Hematopoietic multipotent progenitor cell treated with erythropoietin and hydrocortisone succinate and interleukin-3 and kit ligand, for 15 days (in vitro differentiated cells): ENCODE data around the gene PTDSS2.
"Not testable (repeated sequence)": the region's sequence is repeated elsewhere in the genome, so short reads cannot be mapped to it uniquely, and the experiment has no call there.

ENCODE experiments used
- DNase-seq: peaks from one replicate; pipeline ENCODE4 v3.0.0-alpha.2; 2015; ENCODE audit warnings: low spot score

Gene PTDSS2

DNA sequence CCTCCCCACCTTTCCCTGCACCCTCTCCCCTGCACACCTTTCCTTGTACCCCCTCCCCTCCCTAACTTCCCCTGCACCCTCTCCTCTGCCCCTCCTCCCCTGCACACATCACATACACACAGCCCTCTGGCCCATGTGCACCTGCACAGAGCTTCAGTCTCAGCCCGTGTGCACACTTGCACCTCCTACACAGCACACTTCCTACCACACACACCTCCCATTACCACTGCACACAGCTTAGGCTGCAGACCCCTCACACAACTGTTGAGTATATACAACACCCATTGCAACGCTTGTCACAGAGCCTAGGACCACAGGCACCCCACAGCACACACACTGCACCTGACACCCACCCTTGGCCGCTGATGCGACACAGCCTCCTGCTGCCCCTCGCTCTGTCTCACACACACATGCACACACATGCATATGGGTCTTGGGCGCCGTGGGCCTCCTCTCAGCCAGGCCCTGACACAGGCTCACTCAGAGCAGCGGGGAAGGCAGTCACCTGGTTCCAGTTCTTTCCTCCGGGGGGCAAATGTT lies 35.7 kb upstream of the PTDSS2 start:
- no peak for DNase-seq

- DNase-seq, result no peak
Observed at GRCh38 chr11:415640-416041, 34.4 kb upstream of the PTDSS2 start.

DNA sequence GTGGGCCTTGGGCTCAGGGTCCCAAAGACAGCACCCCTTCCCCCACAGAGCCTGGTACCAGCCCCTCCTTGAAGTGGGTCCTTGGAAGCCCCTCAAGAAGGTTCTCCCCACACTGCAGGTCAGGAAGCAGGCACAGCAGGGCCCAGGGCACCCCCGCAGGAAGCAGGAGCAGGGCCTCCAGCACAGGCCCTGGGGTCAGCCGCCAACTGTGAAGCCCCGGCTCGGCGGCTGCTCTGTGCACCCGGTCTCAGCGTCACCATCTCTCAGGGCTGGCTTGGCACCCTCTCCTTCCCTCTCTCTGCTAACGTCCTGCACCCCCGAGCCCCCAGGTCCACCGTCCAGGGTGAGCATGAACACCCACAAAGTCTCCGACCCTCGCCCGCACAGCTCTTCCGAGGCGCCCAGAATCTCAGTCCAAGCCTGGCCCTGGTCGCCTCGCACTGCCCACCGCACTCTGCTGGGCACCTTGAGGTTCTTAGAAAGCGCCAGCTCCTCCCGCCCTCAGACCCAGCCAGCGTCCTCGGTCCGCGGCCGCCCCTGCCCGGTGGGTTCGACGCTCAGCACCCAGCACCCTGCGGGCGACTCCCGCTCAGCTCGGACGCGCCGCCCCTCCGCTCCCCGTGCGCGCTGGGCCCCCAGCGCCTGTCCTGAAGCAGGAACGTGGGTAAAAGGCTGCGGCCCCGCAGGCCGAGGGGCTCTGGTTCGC lies 33.9 kb upstream of the PTDSS2 start:
- no peak for DNase-seq

GRCh38 chr11:416757-417621 lies 33.1 kb upstream of the PTDSS2 start:
- no peak for DNase-seq

DNA sequence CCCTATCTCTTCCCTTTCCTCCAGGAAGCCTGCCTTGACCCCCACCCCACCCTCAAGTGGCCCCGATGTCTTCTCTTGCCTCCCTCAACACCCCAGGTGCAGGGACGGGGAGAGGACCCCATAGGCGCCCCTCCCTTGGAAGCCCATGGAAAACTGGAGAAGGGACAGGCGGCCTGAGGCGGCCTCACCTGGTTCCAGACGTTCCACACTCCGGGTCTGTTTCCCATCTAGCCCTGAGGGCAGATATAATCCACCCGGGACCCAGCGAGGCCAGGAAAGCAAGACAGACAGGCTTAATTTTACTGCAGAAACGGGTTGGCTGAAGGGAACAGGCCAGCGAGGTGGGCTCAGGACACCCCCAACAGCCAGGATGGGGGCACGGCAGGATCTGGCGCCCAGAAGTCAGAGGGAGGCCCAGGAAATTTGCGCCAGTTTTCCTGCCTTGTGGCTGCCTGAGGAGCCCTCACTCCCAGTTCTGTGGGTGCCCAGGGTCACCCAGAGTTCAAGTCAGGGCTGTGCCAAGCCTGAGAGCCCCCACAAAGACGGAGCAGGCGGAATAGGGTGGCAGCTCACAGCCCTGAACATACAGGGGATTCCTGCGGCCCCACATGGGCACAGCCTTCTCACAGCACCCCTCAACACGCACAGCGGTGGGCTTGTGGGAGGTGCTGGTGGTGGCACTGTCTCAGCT lies 32.3 kb upstream of the PTDSS2 start:
- no peak for DNase-seq

GRCh38 chr11:418343-419247 lies 31.5 kb upstream of the PTDSS2 start:
- DNase-seq, result no peak

DNA sequence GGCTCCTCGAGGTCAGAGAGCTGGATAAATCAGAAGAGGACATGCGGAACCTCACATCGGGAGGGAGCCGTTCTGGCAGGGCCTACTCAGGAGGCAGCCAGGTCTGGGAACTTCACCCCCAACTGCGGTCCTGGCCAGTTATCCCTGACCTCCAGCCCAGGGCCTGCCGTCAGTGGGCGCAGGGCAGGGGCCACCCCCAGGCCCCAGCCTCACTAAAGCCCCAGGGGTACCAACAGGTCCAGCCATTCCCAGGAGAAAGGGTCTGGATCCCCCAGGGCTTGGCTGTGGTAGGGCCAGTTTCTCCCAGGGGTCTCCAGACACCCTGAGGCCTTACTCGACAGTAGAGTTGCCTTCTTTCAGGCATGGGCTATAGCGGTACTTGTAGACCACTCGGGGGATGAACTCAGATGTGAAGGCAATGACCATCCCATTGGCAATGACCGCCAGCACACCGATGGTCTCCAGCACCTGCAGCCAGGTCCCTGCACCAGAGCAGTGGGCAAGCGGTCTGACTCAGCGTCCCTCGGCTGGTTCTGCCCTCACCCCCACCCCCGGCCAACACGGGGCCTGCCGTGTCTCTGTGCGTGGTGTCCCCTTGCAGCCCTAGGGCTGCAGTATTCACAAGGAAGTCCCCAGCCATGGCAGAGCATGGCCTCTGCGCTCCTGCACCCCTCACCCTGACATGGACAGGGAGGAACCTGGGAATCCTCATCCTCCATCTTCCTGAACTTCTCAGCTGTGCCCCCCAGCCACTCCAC lies 30.7 kb upstream of the PTDSS2 start:
- no peak for DNase-seq

GRCh38 chr11:420054-420910 lies 29.8 kb upstream of the PTDSS2 start:
- DNase-seq, result no peak

- no peak for DNase-seq
Observed at GRCh38 chr11:420911-421321, 29.2 kb upstream of the PTDSS2 start.

DNA sequence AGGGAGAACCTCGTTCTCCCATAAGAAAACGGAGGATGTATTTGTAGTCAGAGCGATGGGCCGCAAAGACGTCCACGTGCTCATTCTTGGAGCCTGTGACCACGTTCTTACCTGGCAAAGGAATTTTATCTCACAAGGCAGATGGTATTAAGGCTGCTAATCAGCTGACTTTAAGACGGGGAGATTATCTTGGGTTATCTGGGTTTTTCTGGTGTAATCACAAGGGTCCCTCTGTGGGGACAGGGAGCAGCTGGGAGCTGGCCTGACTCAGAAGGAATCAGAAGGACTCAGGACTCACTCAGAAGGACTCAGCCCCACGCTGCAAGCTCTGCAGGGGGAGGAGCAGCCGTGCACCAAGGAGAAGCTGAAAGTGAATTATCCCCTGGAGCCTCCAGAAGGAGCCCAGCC lies 27.8 kb upstream of the PTDSS2 start:
- no peak for DNase-seq

- DNase-seq, result no peak
Observed at GRCh38 chr11:424232-424631, 25.8 kb upstream of the PTDSS2 start.

DNA sequence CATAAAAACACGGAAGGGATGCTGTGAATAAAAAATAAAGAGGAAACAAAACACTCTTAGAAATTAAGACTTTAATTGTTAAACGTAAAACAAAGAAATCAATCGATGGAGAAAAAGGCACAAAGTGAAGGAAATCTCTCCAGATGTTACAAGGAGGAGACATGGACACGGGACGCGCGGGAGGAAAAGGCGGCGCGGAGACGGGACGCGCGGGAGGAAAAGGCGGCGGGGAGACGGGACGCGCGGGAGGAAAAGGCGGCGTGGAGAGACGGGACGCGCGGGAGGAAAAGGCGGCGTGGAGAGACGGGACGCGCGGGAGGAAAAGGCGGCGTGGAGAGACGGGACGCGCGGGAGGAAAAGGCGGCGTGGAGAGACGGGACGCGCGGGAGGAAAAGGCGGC lies 25.3 kb upstream of the PTDSS2 start:
- DNase-seq, result not testable (repeated sequence)

- no peak for DNase-seq
Observed at GRCh38 chr11:425301-425700, 24.8 kb upstream of the PTDSS2 start.

- no peak for DNase-seq
Observed at GRCh38 chr11:426851-427250, 23.2 kb upstream of the PTDSS2 start.

DNA sequence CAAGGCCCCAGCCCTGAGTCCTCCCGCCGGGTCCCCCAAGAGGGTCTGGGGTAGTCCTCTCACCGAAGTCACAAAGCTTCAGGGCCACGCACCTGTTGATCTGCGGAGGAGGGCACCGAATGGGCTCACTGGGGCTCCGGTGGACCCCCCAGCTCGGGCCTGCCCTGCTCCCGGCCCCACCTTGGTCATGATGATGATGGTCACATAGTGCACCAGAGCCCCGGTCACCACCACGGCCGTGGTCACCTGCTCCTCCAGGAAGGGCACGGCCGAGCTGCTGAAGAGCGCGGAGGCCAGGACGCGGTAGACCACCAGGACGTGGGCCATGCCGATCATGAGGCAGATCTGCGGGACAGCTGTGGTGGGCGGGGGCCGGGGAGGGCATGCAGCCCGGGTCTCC lies 21.8 kb upstream of the PTDSS2 start:
- DNase-seq, result no peak

GRCh38 chr11:429391-429790 lies 20.7 kb upstream of the PTDSS2 start:
- DNase-seq, result no peak

- no peak for DNase-seq
Observed at GRCh38 chr11:429931-430456, 20.1 kb upstream of the PTDSS2 start.

DNA sequence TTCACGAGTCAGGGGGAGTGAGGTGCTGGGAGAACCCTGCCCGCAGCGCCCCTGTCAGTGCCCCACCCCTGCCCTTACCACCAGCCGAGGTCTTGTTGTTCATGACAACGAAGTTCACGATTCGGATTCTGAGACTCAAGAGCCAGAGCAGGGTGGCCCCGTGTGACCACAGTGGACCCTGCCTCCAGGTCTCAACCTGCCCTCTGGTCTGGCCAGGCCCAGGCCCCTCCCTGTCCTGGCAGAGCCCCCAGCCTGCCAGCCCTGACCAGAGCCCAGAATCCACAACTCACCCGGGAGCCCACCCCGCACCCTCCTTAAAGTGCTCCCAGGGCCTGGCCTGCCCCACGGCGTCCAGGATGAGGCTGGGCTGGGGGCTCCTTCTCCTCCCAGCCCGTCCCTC lies 18.2 kb upstream of the PTDSS2 start:
- no peak for DNase-seq

DNA sequence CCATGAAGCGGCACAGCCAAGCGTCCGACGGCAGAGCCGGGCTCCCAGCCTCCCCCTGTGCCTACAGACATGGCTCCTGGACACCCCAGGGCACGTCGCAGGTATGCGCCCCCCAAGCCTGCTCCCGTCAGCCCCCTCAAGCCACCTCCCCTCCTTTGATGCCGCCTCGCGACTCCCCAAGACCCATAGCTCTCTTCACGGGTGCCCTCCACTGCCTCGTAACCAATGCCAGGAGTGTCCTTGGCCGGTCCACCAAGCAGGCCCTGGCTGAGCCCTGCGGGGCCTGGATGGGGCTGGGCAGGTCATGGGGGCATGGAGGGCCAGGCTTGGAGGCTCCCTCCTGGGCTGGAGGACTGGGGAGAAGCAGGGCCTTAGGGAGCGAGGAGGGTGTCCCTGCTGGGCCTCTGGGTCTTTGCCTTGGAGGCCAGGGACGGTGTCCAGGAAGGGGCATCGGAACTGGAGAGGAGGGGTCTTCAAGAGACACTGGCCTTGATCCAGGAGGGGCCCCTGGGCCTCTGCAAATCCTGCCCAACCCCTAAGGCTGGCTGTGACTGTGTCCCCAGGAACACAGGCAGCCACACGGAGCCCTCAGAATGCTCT lies 17.5 kb upstream of the PTDSS2 start:
- DNase-seq, result no peak
